DMS 273 (cell line): ENCODE data around the gene ACSL6.
A peak's percentile ranks its signal among the peaks of the same experiment; 100 is the strongest.

Experiments used
- DNase-seq: peaks from one replicate; lab custom pipeline; 2025; ENCODE audit not compliant: unreplicated experiment; lab: John Stamatoyannopoulos, UW

Gene ACSL6

DNA sequence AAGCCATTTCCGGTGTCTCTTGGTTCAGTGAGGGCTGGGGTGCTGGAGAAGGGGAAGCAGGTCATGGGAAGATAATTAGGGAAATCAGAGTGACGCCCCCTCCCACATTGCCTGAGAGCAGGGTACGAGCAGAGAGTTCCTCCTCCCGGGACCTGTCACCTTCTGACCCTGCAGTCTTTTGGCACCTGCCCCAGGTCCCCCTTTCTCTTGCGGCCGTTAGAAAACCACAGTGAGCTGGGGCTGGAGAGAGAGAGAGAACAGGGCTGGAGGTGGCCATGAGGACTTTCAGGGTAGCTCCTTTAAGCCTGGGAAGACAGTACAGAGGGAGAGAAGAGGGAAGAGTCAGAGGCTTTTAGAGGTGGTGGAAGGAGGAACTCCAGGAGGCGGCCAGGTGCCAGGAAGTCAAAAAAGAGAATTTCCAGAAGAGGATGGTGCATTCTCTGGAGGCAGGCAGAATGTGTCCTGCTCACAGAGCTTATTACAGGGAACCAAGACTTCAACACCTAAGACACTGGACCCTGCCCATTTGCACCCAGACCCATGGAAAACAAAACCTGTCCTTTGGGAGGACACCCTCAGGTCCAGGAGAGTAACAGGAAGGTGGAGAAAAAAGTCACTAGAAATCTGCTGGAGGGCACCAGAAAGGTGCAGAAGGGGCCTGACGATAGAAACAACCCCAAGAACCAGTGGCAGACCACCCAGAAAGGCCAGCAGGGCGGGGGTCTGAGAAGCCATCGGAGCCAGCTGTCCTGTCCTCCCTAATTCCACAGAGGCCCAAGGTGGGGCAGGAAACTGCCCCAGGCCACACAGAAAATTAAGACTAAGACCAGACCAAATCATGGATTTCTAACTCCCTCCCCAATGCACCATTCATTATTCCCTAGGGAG, 6.5 kb upstream of the ACSL6 start:
- no peak for DNase-seq

DNA sequence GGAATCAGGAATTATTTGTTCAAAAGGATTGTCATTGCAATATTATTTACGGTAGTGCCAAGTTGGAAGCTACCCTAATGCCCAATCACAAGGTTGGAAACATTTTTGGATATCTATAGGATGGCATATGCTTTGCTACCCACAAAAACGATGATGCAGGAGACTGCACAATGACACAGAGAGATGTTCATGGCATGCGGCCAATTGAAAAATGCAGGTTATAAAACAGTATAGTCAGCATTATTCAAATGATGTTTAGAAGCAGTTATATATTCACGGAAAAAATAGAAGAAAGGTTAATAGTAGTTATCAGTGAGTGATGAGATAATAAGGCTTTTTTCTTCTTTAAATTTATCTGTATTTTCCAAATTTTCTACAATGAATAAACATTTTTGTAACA, 5.9 kb upstream of the ACSL6 start:
- DNase-seq = no peak

DNA sequence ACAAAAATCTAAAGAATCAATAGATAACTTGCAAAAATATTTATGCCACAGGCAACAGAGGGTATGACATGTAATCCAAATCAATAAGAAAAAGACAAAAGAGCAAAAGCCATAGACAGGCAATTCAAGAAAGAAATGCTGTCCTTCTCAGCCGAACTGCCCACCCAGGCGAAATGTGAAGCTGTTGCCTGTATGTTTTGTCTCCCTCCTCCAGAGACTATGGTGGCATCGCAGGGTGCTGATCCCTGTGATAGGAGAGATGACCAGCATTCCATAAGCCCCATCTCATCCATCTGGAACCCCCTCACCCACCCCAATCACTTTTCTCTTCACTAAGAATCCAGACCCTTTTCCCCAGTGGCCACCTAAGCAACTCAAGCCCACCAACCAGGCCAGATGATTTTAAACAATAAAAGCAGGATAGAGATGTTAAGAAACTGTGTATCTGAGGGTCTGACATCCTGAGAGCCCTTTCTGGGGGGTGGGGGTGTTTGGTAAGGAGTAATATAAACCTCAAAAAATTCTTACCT, 5.3 kb upstream of the ACSL6 start:
- DNase-seq = no peak

DNA sequence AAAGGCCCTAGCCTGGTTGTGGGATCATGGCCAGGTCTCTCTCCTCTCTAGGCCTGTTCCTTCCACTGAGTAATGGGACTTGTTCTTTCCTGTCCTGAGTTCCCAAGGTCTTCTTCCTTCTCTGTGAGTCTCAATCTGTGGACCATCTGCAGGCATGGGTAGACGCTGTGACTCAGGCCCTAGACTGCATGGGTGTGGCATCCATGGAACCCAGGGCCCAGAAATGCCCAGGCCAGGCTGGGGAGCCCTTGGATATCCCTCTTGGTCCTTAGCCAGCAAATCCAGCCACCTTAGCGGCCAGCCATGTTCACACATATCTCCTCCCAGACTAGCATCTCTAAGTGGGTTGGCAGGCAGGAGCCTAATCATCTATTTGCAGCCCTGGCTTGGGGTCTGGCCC, 2.3 kb upstream of the ACSL6 start:
- no peak for DNase-seq

DNA sequence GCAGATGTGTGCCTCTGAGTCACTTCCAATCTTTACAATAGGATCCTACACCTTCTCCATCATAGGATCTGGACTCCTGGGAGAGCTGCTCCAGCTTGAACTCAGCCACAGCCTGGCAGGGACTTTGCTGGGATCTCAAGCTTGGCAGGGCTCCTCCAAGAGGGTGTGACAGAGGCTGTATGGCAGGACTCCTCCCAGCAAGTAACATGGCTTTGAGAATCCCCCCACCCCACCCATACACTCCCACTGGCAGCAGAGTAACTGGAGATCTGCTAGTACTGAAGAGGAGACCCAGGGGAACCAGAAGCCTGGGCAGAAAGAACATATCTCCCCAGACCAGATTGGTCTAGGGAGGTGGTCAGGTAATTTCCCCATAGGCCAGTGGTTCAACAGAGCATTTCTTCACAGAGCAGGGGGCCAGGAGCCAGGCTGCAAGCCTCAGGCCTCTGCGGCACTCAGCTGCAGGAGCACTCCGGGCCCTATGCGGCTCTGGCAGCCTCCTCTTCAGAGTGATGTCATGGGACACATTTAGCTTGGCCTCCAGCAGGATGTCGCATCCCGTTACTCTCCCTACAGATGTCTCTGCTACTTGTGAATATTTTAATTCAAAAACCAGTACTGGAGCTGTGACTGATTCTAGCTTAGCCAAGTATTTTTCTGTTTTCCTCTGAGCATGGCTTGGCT, 1.7 kb upstream of the ACSL6 start:
- peak; percentile 35 for DNase-seq

DNA sequence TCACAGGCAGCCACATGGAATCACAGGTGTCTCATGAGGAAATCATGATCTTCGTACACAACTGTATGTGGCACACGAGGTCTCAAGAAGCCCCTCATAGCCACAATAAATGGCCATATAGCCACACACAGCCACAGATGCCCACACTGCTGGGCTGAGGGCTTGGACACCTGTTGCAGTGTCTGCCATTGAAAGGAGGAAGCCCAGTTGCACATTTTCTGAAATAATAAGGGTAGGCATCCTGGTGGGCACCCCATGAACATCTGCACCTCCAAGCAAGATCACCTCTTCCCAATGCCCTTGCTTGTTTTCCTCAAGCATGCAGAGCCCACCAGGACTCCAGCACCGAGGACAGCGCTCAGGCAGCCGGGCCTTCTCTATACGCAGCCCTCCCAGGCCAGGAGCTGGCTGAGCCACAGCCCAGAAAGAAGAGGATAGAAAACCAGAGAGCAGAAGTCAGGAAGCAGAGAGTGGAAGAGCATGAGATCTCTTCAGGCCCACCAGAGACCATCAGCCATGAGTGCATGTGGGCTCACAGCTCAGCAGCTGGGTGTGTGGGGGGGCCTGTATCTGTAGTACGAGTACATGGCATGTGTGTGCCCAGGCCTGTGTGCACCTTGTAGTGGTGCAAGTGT, 1.0 kb upstream of the ACSL6 start:
- DNase-seq = peak; percentile 22

DNA sequence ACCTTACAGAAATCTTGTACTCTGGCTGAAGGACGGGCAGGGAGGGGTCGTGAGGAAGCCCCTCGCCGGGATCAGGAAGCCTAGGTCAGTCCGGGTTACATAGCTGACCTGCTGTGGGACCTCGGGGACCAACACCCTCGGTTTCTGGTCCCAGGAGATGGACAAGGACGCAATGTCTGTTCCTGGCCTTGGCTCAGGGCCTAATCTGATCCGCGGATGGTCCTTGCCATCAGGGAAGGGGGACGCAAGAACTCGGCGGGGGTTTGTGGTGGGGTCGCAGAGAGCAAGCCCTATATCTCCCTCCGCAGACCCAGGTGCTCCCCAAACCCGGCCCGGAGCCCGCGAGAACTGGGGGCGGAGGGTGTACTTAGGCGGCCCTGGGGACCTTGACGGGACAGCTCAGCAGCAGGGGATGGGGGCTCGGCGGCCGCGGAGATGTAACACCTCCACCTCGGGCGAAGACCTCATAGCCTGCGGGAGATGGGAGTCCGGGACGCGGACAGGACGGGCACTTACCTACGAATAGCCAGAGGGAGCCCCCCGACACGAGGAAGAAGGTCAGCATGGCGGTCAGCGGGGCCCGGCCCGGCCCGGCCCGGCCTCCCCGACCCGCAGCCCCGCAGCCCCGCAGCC, 353 bp downstream of the ACSL6 start:
- DNase-seq = no peak

DNA sequence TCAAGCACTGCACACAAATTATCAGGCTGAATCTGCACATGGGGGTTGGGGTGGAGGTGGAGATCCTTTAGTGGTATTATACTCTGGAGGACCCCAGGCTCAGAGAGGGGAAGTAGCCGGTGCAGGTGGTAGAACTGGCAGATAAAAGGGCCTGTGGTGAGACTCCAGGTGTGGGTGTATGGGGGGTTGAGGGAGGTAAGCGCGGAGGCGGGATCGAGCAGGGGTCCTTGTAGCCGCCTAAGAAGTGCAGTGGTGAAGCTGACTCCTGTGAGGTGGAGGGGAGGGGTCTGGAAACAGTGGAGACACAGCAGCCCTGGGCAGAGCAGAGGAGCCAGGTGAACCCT, 841 bp downstream of the ACSL6 start:
- no peak for DNase-seq

DNA sequence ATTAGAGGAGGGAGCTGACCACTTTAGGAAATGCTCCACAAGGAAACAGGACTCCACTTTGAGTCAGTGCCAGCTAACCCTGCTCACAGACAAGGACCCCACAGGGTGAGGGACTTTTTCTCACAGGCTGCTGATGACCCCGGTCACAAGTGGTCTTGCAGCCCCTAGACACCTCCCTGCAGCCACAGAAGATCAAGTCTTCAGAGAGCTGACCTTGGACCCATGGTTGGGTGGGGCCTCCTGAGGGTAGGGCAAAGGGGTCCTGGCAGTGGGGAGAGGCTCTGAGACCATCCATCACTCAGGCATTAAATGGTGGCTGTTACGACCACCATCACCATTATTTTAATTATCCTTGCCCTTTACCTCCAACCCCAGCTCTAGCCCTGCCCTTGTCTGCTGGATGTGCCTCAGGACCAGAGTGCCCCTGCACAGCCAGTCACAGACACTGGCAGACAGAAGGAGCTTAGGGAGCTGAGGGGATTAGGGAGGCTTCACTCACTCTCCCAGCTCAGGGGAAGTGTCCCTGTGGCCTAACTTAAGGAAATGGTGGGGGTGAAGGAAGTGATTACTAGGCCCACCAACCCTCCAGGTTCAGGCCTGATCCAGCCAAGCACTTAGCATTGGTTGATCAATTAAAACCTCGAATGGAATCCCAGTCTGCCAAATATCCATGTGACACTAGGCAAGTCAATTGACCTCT, 1.6 kb downstream of the ACSL6 start:
- DNase-seq = no peak

DNA sequence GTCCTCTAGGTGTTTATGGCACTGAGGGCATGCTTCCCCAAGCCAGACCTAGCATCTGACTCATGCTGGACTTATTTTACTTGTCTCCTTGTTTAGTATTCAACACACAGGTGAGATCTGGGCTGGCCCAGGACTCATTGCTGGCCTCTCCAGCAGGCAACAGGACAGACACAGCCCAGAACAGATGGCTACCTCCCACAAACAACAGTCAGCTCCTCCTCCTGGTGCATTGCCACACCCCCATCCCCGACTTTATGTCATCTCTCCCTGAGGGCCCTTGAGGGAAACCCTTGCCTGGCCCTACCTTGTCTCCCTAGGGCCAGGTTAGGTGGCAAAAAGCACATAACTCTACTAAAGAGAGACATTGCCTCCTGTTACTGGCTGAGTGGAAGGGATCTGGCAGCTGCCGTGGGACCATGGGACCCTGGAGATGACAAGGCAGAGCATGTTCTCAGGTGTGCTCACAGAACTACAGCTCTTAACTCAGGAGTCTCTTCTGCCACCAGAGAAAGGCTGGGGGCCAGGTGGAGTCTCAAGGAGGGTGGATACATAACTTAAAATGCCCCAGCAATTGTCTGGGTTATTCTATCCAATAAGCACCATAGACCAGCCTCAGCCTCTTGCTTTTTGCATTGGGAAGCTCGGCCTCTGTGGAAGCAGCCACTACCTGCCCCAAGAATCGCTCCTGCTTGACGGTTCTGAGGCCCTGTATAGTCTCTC, 2.3 kb downstream of the ACSL6 start:
- peak; percentile 58 for DNase-seq

DNA sequence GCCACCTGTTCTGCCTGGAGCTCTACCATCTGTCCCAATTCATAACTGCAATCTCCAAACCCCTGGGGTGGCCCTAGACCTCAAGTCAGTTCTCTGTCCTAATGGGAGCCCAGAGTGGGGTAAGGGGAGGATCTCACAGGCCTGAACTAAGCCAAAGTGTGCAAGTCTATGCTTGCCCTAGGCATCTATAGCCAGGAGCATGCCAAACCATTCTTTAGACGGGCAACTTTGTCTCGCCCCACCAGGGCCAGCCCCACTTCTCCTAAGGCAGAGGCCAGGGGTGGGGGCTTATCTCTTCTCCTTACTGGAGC, 3.3 kb downstream of the ACSL6 start:
- no peak for DNase-seq

DNA sequence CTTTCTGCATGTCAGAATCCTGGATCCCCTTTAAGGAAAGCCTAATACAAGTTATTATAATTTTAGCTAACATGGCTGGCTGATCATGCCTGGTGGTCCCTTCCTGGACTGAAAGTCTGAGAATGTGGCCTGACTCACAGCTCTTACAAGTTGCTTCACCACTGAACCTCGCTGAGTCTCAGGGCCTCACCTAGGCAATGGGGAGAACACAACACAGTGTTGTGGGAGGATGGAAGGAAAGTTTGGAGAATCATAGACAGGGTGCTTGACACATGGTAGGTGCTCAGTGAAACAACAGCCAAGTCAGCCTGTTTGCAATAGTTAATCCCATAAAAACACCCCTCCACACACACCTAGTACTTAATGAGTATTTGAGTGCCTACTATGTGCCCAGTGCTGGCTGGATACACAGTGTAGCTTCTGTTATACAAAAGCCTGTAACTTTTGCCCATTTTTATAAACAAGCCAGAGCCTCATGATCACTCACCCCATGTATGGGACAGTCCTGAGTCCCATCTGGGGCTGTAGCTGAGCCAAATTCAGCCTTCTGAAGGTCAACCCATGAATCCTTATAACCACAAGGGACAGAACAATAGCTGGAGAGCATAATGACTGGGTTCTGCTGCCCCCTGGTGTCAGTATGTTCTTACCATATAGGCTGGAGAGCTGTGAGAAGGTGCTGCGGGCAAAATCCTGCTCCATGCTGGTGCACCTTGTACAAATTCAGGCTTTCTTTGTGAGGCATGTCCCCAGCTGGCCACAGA, 3.9 kb downstream of the ACSL6 start:
- DNase-seq = peak; percentile 93

DNA sequence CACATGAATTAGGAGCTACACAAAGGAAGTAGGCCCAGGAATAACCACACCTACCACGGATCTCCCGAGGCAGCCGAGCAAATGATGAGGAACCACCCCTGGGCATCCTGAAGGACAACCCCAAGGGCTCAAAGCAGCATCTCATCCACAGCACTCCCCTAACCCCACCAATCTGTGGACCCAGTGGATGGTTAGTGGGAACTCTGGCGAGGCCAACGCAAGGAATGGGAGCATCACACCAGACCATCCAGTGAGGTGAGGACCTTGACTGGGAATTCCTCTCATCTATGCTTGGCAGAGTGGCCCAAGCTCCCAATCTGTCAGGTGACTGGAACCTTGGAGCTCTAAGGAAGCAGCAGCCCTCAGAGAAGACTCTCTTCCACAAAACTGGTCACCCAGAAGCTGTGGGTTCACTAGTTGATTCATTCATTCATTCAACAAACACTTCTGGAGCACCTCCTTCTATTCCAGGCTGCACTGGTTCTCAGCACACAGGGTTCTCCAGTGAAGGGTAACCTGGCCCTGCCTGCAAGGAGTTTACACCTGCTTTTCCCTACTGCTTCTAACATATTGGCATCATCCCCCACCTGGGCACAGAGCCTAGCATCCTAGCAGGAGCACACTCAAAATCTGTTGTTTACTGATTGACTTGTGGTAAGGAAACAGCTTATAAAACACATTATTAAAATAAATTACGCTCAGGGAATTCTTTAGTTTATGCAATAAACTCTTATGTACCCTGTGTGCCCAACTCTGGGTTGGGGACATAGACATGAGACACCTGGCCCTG, 4.9 kb downstream of the ACSL6 start:
- no peak for DNase-seq

DNA sequence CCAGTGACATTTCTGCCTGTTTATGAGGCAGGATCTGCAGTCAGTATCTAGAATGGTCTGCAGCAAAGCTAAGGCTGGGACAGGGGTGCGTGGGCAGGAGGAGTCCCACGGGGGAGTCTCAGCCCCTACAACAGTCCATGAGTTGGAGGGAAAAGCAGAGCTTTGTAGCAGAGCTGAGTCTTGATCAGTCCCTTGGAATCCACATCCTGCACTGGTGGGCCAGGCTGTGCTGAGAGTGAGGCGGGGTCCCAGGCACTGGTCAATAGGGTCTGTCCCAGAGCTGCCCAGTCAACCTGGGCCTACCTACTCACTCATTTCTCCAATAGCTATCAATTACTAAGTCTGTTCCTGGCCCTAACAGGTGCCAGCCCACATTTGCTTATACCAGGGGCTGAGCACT, 5.9 kb downstream of the ACSL6 start:
- no peak for DNase-seq

DNA sequence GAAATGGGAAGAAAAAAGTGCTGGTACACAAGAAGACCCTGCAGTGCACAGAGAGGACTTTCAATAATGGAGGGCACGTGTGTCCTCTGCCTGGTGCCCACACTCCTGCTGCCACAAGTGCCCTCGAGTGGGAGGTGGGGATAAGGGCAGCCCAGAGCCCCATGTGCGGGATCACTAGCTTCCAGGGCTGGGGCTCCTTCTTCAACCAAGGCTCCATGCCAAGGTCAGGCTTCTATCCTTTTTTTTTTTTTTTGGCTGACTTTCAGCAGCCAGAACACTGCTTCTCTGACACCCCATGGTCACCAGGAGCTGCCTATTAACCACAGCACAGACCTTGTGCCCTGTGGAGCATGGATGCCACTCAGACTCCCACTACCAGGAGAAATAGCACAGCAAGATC, 7.5 kb downstream of the ACSL6 start:
- no peak for DNase-seq

DNA sequence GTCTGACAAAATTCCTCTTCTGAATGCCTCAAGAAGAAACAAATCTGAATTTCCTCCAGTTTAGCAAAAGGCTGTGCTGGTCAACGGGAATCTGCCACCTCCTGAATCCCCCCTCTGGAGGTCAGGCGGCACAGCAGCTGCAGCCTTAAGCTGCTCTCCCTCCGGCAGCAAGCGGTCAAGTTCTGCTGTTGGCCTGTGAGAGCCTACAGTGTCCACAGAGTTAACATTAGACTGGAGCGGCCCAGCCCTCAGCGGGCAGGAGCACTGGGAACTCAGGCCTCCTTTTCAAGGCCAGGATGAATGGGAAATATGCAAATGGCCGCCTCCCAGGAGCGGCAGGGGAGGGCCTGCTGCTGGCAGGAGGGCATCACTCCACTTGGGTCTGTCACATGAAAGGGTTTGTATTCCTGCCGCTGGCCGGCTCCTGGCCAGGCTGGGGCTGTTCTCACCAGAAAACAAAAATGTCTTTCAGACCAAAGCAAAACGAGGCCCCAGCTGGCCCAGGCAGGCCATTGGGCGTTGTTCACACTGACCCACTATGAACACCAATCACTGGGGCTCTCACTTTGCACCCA, 8.2 kb downstream of the ACSL6 start:
- no peak for DNase-seq

DNA sequence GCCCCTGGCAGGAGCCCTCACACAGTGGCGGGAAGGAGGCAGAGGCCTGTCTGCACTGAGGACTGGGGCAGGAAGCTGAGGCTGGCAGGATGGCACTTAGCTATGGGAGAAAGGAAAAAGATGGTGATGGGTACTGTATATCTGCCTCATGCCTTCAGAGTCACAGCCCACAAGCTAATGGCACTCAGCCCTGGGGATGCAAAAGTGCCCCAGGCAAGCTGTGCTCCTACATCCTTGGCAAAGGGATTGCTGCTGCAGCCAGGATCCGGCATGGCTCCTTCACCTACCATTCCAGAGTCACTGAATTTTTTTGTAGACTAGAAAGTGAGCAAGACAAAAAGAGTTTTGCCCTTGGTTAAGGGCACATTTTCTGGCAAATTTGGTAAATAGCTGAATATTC, 8.7 kb downstream of the ACSL6 start:
- DNase-seq = no peak
